K562 (cell line): ENCODE data around the gene KCND3.

Experiments
- CTCF ChIP-seq, 3 experiments: IDR thresholded peaks in 2 of 3; conservative IDR thresholded peaks in 1 of 3; 2 replicates each; pipeline ENCODE4 v1.5.1; 2011 to 2012; ENCODE audit warnings: low read length in 3 of 3, mild to moderate bottlenecking in 3 of 3, control low read depth in 2 of 3, improper control_type of control experiment in 1 of 3, inconsistent platforms in 1 of 3, low read depth in 1 of 3, mixed read lengths in 1 of 3, moderate library complexity in 1 of 3; ENCODE audit not compliant: insufficient read depth in 2 of 3
- HMG20B ChIP-seq: fragments of 250-450 bp; sonication (Bioruptor Pico); IDR thresholded peaks from 2 replicates; pipeline ENCODE4 v1.5.0; 2021; ENCODE audit warnings: mild to moderate bottlenecking
- SIX5 ChIP-seq, 2 experiments: IDR thresholded peaks; 2 replicates each; pipeline ENCODE4 v1.6.1; 2011; ENCODE audit warnings: low read length in 2 of 2, borderline replicate concordance in 1 of 2, low read depth in 1 of 2, mild to moderate bottlenecking in 1 of 2, moderate library complexity in 1 of 2; ENCODE audit not compliant: insufficient read depth in 1 of 2
- ZNF263 ChIP-seq: sonication (generic); formaldehyde crosslinking; IDR thresholded peaks from 2 replicates; pipeline ENCODE4 v1.8.0; 2022; ENCODE audit warnings: mild to moderate bottlenecking, missing genetic modification reagents, borderline replicate concordance
- ZNF347 ChIP-seq: fragments of 450-650 bp; formaldehyde crosslinking; IDR thresholded peaks from 2 replicates; pipeline ENCODE4 v1.4.0; 2020; ENCODE audit warnings: low read depth, mild to moderate bottlenecking, moderate library complexity
- ZNF785 ChIP-seq: fragments of 250-450 bp; sonication (Bioruptor Pico); IDR thresholded peaks from 2 replicates; pipeline ENCODE4 v1.4.0; 2020; ENCODE audit warnings: mild to moderate bottlenecking

- TF ChIP-seq ZNF785 (CRISPR knock-in tag) (no peak), CTCF (IDR thresholded peaks at IDR 0.05 in 2 of 3, conservative IDR thresholded peaks at IDR 0.05 in 1 of 3; ENCODE audit: insufficient read depth in 2 of 3, low read depth in 1 of 3, low read length in 3 of 3) (no peak), ZNF263 (no peak), HMG20B (CRISPR knock-in tag) (no peak), ZNF347 (CRISPR knock-in tag) (no peak), SIX5 (IDR thresholded peaks at IDR 0.05; ENCODE audit: borderline replicate concordance in 1 of 2, insufficient read depth in 1 of 2, low read depth in 1 of 2, low read length in 2 of 2) (no peak)
Observed at GRCh38 chr1:111961773-111962565, 27.5 kb downstream of the KCND3 start.
